CD4-positive, alpha-beta T cell treated with Interleukin-6 for 4 hours (primary cell): ENCODE data around the gene TMCC1.
"Not testable (repeated sequence)": the region's sequence is repeated elsewhere in the genome, so short reads cannot be mapped to it uniquely, and the experiment has no call there.

Experiments
- DNase-seq: peaks from one replicate; pipeline ENCODE4 v3.0.0-alpha.2; 2020; ENCODE audit warnings: mixed read lengths

The TMCC1 gene

GRCh38 chr3:129718201-129718600 is 175.3 kb downstream of the TMCC1 start:
- DNase-seq = no peak

GRCh38 chr3:129715854-129716253 is 177.7 kb downstream of the TMCC1 start:
- DNase-seq = no peak

GRCh38 chr3:129708328-129708861 is 185.1 kb downstream of the TMCC1 start:
- no peak for DNase-seq

- no peak for DNase-seq
Measured at GRCh38 chr3:129705274-129705673, 188.2 kb downstream of the TMCC1 start.

- DNase-seq = no peak
Measured at GRCh38 chr3:129703913-129704312, 189.6 kb downstream of the TMCC1 start.

GRCh38 chr3:129702934-129703712 is 190.4 kb downstream of the TMCC1 start:
- DNase-seq = no peak

- DNase-seq = no peak
Measured at GRCh38 chr3:129701161-129701560, 192.3 kb downstream of the TMCC1 start.

- no peak for DNase-seq
Measured at GRCh38 chr3:129699612-129700011, 193.9 kb downstream of the TMCC1 start.

GRCh38 chr3:129699199-129699598 is 194.3 kb downstream of the TMCC1 start:
- no peak for DNase-seq

GRCh38 chr3:129697229-129697969 is 196.1 kb downstream of the TMCC1 start:
- DNase-seq = no peak

GRCh38 chr3:129696430-129696829 is 197.1 kb downstream of the TMCC1 start:
- DNase-seq = not testable (repeated sequence)

GRCh38 chr3:129695230-129695629 is 198.3 kb downstream of the TMCC1 start:
- no peak for DNase-seq

GRCh38 chr3:129694228-129694627 is 199.3 kb downstream of the TMCC1 start:
- no peak for DNase-seq

GRCh38 chr3:129692743-129693142 is 200.8 kb downstream of the TMCC1 start:
- DNase-seq = no peak

- DNase-seq = no peak
Measured at GRCh38 chr3:129690963-129691362, 202.5 kb downstream of the TMCC1 start.

GRCh38 chr3:129690406-129690805 is 203.1 kb downstream of the TMCC1 start:
- DNase-seq = peak; percentile 29

- no peak for DNase-seq
Measured at GRCh38 chr3:129689036-129689435, 204.5 kb downstream of the TMCC1 start.

GRCh38 chr3:129688271-129688895 is 205.1 kb downstream of the TMCC1 start:
- no peak for DNase-seq

GRCh38 chr3:129687586-129688125 is 205.9 kb downstream of the TMCC1 start:
- no peak for DNase-seq

GRCh38 chr3:129686941-129687340 is 206.6 kb downstream of the TMCC1 start:
- no peak for DNase-seq

GRCh38 chr3:129684270-129684669 is 209.2 kb downstream of the TMCC1 start:
- no peak for DNase-seq

- DNase-seq = no peak
Measured at GRCh38 chr3:129683201-129683600, 210.3 kb downstream of the TMCC1 start.

- DNase-seq = no peak
Measured at GRCh38 chr3:129676985-129677384, 216.5 kb downstream of the TMCC1 start.
